Subcutaneous adipose tissue (tissue), 4 donors: ENCODE results near the gene DUS3L. TPM values are rescaled to one million over a fixed set of nuclear protein-coding genes. Genes with fewer than 3 reads are reported as not detected.

ENCODE experiments used
- total RNA-seq, 4 donors: library from RNA; depleted of rRNA; stranded (reverse); fragments of >200 nt; gene quantifications; one replicate each; pipeline ENCODE4 v1.1.0, GENCODE V29; 2016
- TF ChIP-seq, protein P1 (sequence below): fragments of 450-650 bp; IDR thresholded peaks from one replicate; pipeline ENCODE4 v1.5.1; 2016; ENCODE audit warnings: low read depth, mild to moderate bottlenecking, control low read depth, antibody characterized with exemption, moderate library complexity

Gene DUS3L
- total RNA-seq, 4 donors from 2014 or later = 19.4 to 25.1 (median 23.8) TPM

DNA sequence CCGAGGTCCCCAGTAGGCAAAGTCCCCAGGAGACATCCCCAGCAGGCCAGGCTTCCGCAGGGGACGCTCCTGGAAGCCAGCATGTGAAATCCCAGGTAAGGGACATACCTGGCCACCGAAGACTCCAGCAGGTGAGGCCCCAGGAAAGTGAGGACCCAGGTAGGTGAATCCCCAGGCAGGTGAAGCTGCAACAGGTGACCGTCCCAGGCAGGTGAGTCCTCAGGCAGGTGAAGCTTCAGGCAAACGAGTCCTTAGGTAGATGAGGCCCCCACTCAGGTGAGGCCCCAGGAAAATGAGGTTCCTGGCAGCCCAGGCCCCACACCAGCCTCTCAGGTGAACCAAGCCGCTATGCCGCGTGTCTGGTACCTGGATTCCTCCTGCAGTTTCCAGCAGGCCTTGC lies 40.2 kb upstream of the DUS3L start:
- TF ChIP-seq, protein P1, sequence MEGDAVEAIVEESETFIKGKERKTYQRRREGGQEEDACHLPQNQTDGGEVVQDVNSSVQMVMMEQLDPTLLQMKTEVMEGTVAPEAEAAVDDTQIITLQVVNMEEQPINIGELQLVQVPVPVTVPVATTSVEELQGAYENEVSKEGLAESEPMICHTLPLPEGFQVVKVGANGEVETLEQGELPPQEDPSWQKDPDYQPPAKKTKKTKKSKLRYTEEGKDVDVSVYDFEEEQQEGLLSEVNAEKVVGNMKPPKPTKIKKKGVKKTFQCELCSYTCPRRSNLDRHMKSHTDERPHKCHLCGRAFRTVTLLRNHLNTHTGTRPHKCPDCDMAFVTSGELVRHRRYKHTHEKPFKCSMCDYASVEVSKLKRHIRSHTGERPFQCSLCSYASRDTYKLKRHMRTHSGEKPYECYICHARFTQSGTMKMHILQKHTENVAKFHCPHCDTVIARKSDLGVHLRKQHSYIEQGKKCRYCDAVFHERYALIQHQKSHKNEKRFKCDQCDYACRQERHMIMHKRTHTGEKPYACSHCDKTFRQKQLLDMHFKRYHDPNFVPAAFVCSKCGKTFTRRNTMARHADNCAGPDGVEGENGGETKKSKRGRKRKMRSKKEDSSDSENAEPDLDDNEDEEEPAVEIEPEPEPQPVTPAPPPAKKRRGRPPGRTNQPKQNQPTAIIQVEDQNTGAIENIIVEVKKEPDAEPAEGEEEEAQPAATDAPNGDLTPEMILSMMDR = no peak

DNA sequence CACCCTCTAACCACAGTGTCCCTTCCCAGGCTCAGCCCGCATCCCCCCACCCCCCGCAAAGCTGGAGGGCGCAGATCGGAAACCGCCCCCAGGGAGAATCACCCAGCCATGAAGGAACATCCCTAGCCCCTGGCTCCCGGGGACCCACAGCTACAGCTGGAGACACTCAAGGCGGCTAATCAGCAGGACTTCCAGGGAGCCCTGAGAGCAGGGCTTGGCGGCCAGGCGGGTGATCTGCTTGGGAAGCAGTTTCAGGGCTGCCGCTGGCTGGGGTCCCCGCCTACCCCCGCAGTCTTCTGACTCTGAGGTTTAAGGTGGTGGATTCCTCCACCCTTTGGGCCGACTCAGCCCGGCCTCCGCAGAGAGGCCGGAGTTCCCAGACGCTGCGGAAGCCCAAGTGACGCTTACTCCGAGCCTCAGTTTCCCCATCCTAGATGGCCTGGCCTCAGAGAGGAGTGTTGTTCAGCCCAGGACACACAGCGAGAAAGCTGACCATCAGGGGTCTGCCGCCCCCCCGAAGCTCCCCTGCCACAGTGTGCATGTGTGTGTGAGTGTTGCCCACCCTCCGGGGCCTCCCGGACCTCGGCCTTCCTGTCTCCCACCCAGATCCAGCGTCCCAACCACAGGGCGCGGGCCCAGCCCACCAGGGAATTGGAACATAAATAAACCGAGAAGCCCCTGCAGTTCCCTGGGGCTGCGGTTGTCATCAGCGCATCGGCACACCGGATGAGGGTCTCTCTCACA lies 38.8 kb upstream of the DUS3L start:
- TF ChIP-seq, protein P1 = no peak

- TF ChIP-seq, protein P1 = no peak
Measured at GRCh38 chr19:5828661-5829566, 38.0 kb upstream of the DUS3L start.

- TF ChIP-seq, protein P1 = no peak
Measured at GRCh38 chr19:5827891-5828660, 37.1 kb upstream of the DUS3L start.

DNA sequence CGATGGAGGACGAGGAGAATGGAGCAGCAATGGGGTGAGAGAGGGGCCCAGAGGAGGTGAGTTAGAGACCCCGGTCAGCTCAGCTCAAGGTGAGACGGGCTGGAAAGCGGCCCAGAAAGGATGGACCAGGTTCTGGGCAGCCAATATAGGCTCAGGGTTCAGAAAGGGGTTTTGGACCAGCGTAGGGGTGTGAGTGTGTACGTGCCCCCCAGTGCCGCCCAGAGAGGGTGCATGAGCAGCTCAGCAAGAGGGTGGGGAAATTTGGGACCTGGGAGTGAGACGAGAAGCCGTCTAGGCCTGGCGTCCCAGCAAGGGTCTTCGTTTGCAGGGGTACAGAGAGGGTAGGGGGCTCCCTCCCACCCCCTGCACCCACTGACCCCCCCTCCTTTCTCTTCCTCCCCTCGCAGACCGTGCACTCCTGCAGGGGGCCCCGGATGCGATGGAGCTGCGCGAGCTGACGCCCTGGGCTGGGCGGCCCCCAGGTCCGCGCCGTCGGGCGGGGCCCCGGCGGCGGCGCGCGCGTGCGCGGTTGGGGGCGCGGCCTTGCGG lies 36.5 kb upstream of the DUS3L start:
- TF ChIP-seq, protein P1 = no peak

GRCh38 chr19:5826531-5827341 lies 35.8 kb upstream of the DUS3L start:
- TF ChIP-seq, protein P1 = no peak
